ENCODE data around the gene LDLRAD4.

Gene LDLRAD4

GRCh38 chr18:13500869-13501542 lies 282.4 kb downstream of the LDLRAD4 start:
- peak overlapping the region; percentile 48 for H3K9ac ChIP-seq (ENCODE audit: low read length)
- peak overlapping the region; percentile 88; the same call in 1 of the 2 replicates for H3K27ac ChIP-seq (ENCODE audit: low read depth, low read length)
- H3K4me1 ChIP-seq (ENCODE audit: control insufficient read depth, insufficient read depth, low read length), result peaks cover 34% of the 10 kb centered on the region
- H3K4me3 ChIP-seq (ENCODE audit: low read depth, low read length), result peak overlapping the region; percentile 46; the same call in 1 of the 2 replicates
- peaks cover 10% of the 10 kb centered on the region; the same call in 1 of the 2 replicates for H3K36me3 ChIP-seq (ENCODE audit: control insufficient read depth, insufficient read depth, low read length)
- H3K9me3 ChIP-seq (ENCODE audit: control insufficient read depth, insufficient read depth, low read depth, low read length), result peaks cover 24% of the 10 kb centered on the region
- no peaks in the 10 kb centered on the region; the same call in 1 of the 2 replicates for H3K27me3 ChIP-seq (ENCODE audit: control insufficient read depth, insufficient read depth, low read length)

GRCh38 chr18:13501543-13501887 lies 283.0 kb downstream of the LDLRAD4 start:
- Histone ChIP-seq H3K27me3 (ENCODE audit: control insufficient read depth, insufficient read depth, low read length) (no peaks in the 10 kb centered on the region; the same call in 1 of the 2 replicates), H3K36me3 (ENCODE audit: control insufficient read depth, insufficient read depth, low read length) (peaks cover 10% of the 10 kb centered on the region; the same call in 1 of the 2 replicates), H3K4me1 (ENCODE audit: control insufficient read depth, insufficient read depth, low read length) (peaks cover 34% of the 10 kb centered on the region), H3K9me3 (ENCODE audit: control insufficient read depth, insufficient read depth, low read depth, low read length) (peaks cover 24% of the 10 kb centered on the region), H3K27ac (ENCODE audit: low read depth, low read length) (no peak overlapping the region; the same call in 1 of the 2 replicates), H3K4me3 (ENCODE audit: low read depth, low read length) (no peak overlapping the region), H3K9ac (ENCODE audit: low read length) (no peak overlapping the region)

- Histone ChIP-seq H3K9ac (ENCODE audit: low read length) (peak overlapping the region; percentile 0), H3K4me1 (ENCODE audit: control insufficient read depth, insufficient read depth, low read length) (peaks cover 34% of the 10 kb centered on the region), H3K36me3 (ENCODE audit: control insufficient read depth, insufficient read depth, low read length) (peaks cover 10% of the 10 kb centered on the region; the same call in 1 of the 2 replicates), H3K9me3 (ENCODE audit: control insufficient read depth, insufficient read depth, low read depth, low read length) (peaks cover 24% of the 10 kb centered on the region), H3K4me3 (ENCODE audit: low read depth, low read length) (no peak overlapping the region), H3K27me3 (ENCODE audit: control insufficient read depth, insufficient read depth, low read length) (no peaks in the 10 kb centered on the region; the same call in 1 of the 2 replicates), H3K27ac (ENCODE audit: low read depth, low read length) (no peak overlapping the region; the same call in 1 of the 2 replicates)
These were observed 283.3 kb downstream of the LDLRAD4 start for GRCh38 chr18:13501891-13502290.

GRCh38 chr18:13502585-13502984 lies 284.0 kb downstream of the LDLRAD4 start:
- Histone ChIP-seq H3K27ac (ENCODE audit: low read depth, low read length) (no peak overlapping the region), H3K36me3 (ENCODE audit: control insufficient read depth, insufficient read depth, low read length) (peaks cover 10% of the 10 kb centered on the region; the same call in 1 of the 2 replicates), H3K4me3 (ENCODE audit: low read depth, low read length) (no peak overlapping the region), H3K9me3 (ENCODE audit: control insufficient read depth, insufficient read depth, low read depth, low read length) (peaks cover 23% of the 10 kb centered on the region), H3K4me1 (ENCODE audit: control insufficient read depth, insufficient read depth, low read length) (peaks cover 34% of the 10 kb centered on the region), H3K9ac (ENCODE audit: low read length) (no peak overlapping the region), H3K27me3 (ENCODE audit: control insufficient read depth, insufficient read depth, low read length) (no peaks in the 10 kb centered on the region; the same call in 1 of the 2 replicates)

- no peak overlapping the region for H3K4me3 ChIP-seq (ENCODE audit: low read depth, low read length)
- no peak overlapping the region for H3K9ac ChIP-seq (ENCODE audit: low read length)
- H3K27me3 ChIP-seq (ENCODE audit: control insufficient read depth, insufficient read depth, low read length), result no peaks in the 10 kb centered on the region; the same call in 1 of the 2 replicates
- peaks cover 4% of the 10 kb centered on the region; the same call in 1 of the 2 replicates for H3K36me3 ChIP-seq (ENCODE audit: control insufficient read depth, insufficient read depth, low read length)
- no peak overlapping the region for H3K27ac ChIP-seq (ENCODE audit: low read depth, low read length)
- H3K4me1 ChIP-seq (ENCODE audit: control insufficient read depth, insufficient read depth, low read length), result peaks cover 34% of the 10 kb centered on the region
- peaks cover 11% of the 10 kb centered on the region for H3K9me3 ChIP-seq (ENCODE audit: control insufficient read depth, insufficient read depth, low read depth, low read length)
These were observed 285.3 kb downstream of the LDLRAD4 start for GRCh38 chr18:13503836-13504235.

GRCh38 chr18:13505780-13506345 lies 287.3 kb downstream of the LDLRAD4 start:
- H3K36me3 ChIP-seq (ENCODE audit: control insufficient read depth, insufficient read depth, low read length), result no peaks in the 10 kb centered on the region
- H3K4me3 ChIP-seq (ENCODE audit: low read depth, low read length), result no peak overlapping the region
- no peak overlapping the region for H3K9ac ChIP-seq (ENCODE audit: low read length)
- peaks cover 20% of the 10 kb centered on the region for H3K4me1 ChIP-seq (ENCODE audit: control insufficient read depth, insufficient read depth, low read length)
- H3K27me3 ChIP-seq (ENCODE audit: control insufficient read depth, insufficient read depth, low read length), result no peaks in the 10 kb centered on the region; the same call in 1 of the 2 replicates
- H3K27ac ChIP-seq (ENCODE audit: low read depth, low read length), result no peak overlapping the region
- H3K9me3 ChIP-seq (ENCODE audit: control insufficient read depth, insufficient read depth, low read depth, low read length), result no peaks in the 10 kb centered on the region; the same call in 1 of the 2 replicates

- Histone ChIP-seq H3K9ac (ENCODE audit: low read length) (no peak overlapping the region), H3K4me1 (ENCODE audit: control insufficient read depth, insufficient read depth, low read length) (peaks cover 7% of the 10 kb centered on the region), H3K4me3 (ENCODE audit: low read depth, low read length) (no peak overlapping the region), H3K9me3 (ENCODE audit: control insufficient read depth, insufficient read depth, low read depth, low read length) (no peaks in the 10 kb centered on the region; the same call in 1 of the 2 replicates), H3K36me3 (ENCODE audit: control insufficient read depth, insufficient read depth, low read length) (no peaks in the 10 kb centered on the region), H3K27me3 (ENCODE audit: control insufficient read depth, insufficient read depth, low read length) (no peaks in the 10 kb centered on the region), H3K27ac (ENCODE audit: low read depth, low read length) (no peak overlapping the region)
These were observed 292.0 kb downstream of the LDLRAD4 start for GRCh38 chr18:13510594-13510993.

- Histone ChIP-seq H3K36me3 (ENCODE audit: control insufficient read depth, insufficient read depth, low read length) (no peaks in the 10 kb centered on the region), H3K27me3 (ENCODE audit: control insufficient read depth, insufficient read depth, low read length) (no peaks in the 10 kb centered on the region)
These were observed 293.5 kb downstream of the LDLRAD4 start for GRCh38 chr18:13511961-13512577.

GRCh38 chr18:13513021-13513420 lies 294.5 kb downstream of the LDLRAD4 start:
- no peak overlapping the region for H3K27ac ChIP-seq (ENCODE audit: low read depth, low read length)
- no peaks in the 10 kb centered on the region; the same call in 1 of the 2 replicates for H3K9me3 ChIP-seq (ENCODE audit: control insufficient read depth, insufficient read depth, low read depth, low read length)
- H3K27me3 ChIP-seq (ENCODE audit: control insufficient read depth, insufficient read depth, low read length), result no peaks in the 10 kb centered on the region
- H3K36me3 ChIP-seq (ENCODE audit: control insufficient read depth, insufficient read depth, low read length), result no peaks in the 10 kb centered on the region
- H3K4me3 ChIP-seq (ENCODE audit: low read depth, low read length), result no peak overlapping the region
- H3K4me1 ChIP-seq (ENCODE audit: control insufficient read depth, insufficient read depth, low read length), result peaks cover 7% of the 10 kb centered on the region
- H3K9ac ChIP-seq (ENCODE audit: low read length), result no peak overlapping the region

More at GRCh38 chr18:13511961-13512577, 293.5 kb downstream of the LDLRAD4 start:
- no peak overlapping the region for H3K4me3 ChIP-seq (ENCODE audit: low read depth, low read length)
- no peaks in the 10 kb centered on the region; the same call in 1 of the 2 replicates for H3K9me3 ChIP-seq (ENCODE audit: control insufficient read depth, insufficient read depth, low read depth, low read length)
- H3K9ac ChIP-seq (ENCODE audit: low read length), result no peak overlapping the region
- H3K27ac ChIP-seq (ENCODE audit: low read depth, low read length), result no peak overlapping the region
- peaks cover 7% of the 10 kb centered on the region for H3K4me1 ChIP-seq (ENCODE audit: control insufficient read depth, insufficient read depth, low read length)

GRCh38 chr18:13513481-13513880 lies 294.9 kb downstream of the LDLRAD4 start:
- peaks cover 7% of the 10 kb centered on the region for H3K4me1 ChIP-seq (ENCODE audit: control insufficient read depth, insufficient read depth, low read length)
- no peak overlapping the region for H3K9ac ChIP-seq (ENCODE audit: low read length)
- no peaks in the 10 kb centered on the region for H3K9me3 ChIP-seq (ENCODE audit: control insufficient read depth, insufficient read depth, low read depth, low read length)
- H3K27ac ChIP-seq (ENCODE audit: low read depth, low read length), result no peak overlapping the region
- H3K27me3 ChIP-seq (ENCODE audit: control insufficient read depth, insufficient read depth, low read length), result no peaks in the 10 kb centered on the region
- no peak overlapping the region for H3K4me3 ChIP-seq (ENCODE audit: low read depth, low read length)
- H3K36me3 ChIP-seq (ENCODE audit: control insufficient read depth, insufficient read depth, low read length), result no peaks in the 10 kb centered on the region

- H3K27me3 ChIP-seq (ENCODE audit: control insufficient read depth, insufficient read depth, low read length), result no peaks in the 10 kb centered on the region
- H3K4me1 ChIP-seq (ENCODE audit: control insufficient read depth, insufficient read depth, low read length), result peaks cover 7% of the 10 kb centered on the region
- H3K27ac ChIP-seq (ENCODE audit: low read depth, low read length), result no peak overlapping the region
- no peaks in the 10 kb centered on the region for H3K9me3 ChIP-seq (ENCODE audit: control insufficient read depth, insufficient read depth, low read depth, low read length)
- H3K36me3 ChIP-seq (ENCODE audit: control insufficient read depth, insufficient read depth, low read length), result no peaks in the 10 kb centered on the region
- no peak overlapping the region for H3K4me3 ChIP-seq (ENCODE audit: low read depth, low read length)
- no peak overlapping the region for H3K9ac ChIP-seq (ENCODE audit: low read length)
These were observed 296.0 kb downstream of the LDLRAD4 start for GRCh38 chr18:13514558-13514957.

Measured in HUES6 (cell line).